ENCODE data around the gene ATF7. TPM values are rescaled to one million over a fixed set of nuclear protein-coding genes. Genes with fewer than 3 reads are reported as not detected.

ATF7 gene
- total and polyA plus RNA-seq, 2 of the 13 experiments (the other 11 are each of a cell fraction or from before 2014, with no cell fraction given) = 9.6 to 16.2 TPM

GRCh38 chr12:53670308-53670707 lies 44.1 kb upstream of the ATF7 start:
- in situ Hi-C loops (cut with HindIII; ENCODE audit: extremely low pct_ligation_motif_present, low pct_unique_long_range_greater_than_20kb) = no loop called here
- intact Hi-C loops (cut with micrococcal nuclease; ENCODE audit: unreplicated experiment) = no loop called here
- Histone ChIP-seq H3K4me2 (ENCODE audit: low read depth, low read length) (no peak overlapping the region), H3K79me2 (ENCODE audit: insufficient read depth, low read length) (peaks cover 18% of the 10 kb centered on the region), H3K9ac (ENCODE audit: insufficient read depth, low read depth, low read length) (no peak overlapping the region), H2AFZ (ENCODE audit: low read length) (no peak overlapping the region), H4K20me1 (ENCODE audit: insufficient read depth, low read length) (no peaks in the 10 kb centered on the region), H3K36me3 (replicated peaks in 1 of 2; ENCODE audit: control insufficient read depth in 1 of 2, insufficient read depth in 2 of 2, low read length in 2 of 2) (peaks cover 6 to 60% of the 10 kb centered on the region in 2 experiments), H3K27ac (ENCODE audit: extremely low read length, insufficient read depth, low read length) (no peak overlapping the region), H3K27me3 (ENCODE audit: control insufficient read depth in 1 of 2, insufficient read depth in 2 of 2, low read length in 2 of 2) (no peaks in the 10 kb centered on the region; a peak in 1 of 5 replicates), H3K4me3 (replicated peaks in 1 of 3; ENCODE audit: insufficient read depth in 1 of 3, low read depth in 2 of 3, low read length in 3 of 3) (no peak overlapping the region), H3K9me3 (ENCODE audit: low read length) (no peaks in the 10 kb centered on the region), H3K4me1 (ENCODE audit: insufficient read depth, low read length) (peaks cover 17% of the 10 kb centered on the region)
- POLR2A ChIA-PET = interaction anchor here (2.9 kb wide), 1 partner anchor 11 kb away, joined by 13 read pairs; no protein-coding TSS in a partner anchor
- FAIRE-seq (no peak), ATAC-seq (no peak), DNase-seq (ENCODE audit: low spot score) (no peak)
- 93% methylated on average over 7 of the region's 7 CpGs for WGBS (ENCODE audit: low lambda C conversion rate)
- BruUV-seq (replicated peaks) = no TSS peak
- CTCF ChIA-PET (ENCODE audit: low intra/inter-chr PET ratio, low total read pairs) = no interaction called here
- TF ChIP-seq ZMYM3 (CRISPR knock-in tag; IDR thresholded peaks at IDR 0.05) = no peak
- TF ChIP-seq RFX5 (IDR thresholded peaks at IDR 0.05; ENCODE audit: low read depth, low read length) = peak; percentile 88
- TF ChIP-seq PHF20 (CRISPR knock-in tag; IDR thresholded peaks at IDR 0.05) = no peak
- no peak for TF ChIP-seq E2F2 (CRISPR knock-in tag; IDR thresholded peaks at IDR 0.05; ENCODE audit: borderline replicate concordance)
- TF ChIP-seq EZH2 (conservative IDR thresholded peaks at IDR 0.05; ENCODE audit: low read depth, low read length) = no peak
- TF ChIP-seq ZNF607 (CRISPR knock-in tag; IDR thresholded peaks at IDR 0.05; ENCODE audit: borderline replicate concordance) = no peak

- no peaks in the 10 kb centered on the region for H3K9me3 ChIP-seq (ENCODE audit: low read length)
- DNase-seq (ENCODE audit: low spot score) (no peak), ATAC-seq (no peak), FAIRE-seq (no peak)
- POLR2A ChIA-PET = interaction anchor here (1.4 to 1.7 kb wide), 2 partner anchors 8 kb away, joined by 4 to 5 read pairs; no protein-coding TSS in a partner anchor
- TF ChIP-seq ZNF335 (CRISPR knock-in tag; IDR thresholded peaks at IDR 0.05) = no peak
- CTCF ChIA-PET (ENCODE audit: low intra/inter-chr PET ratio, low total read pairs) = no interaction called here
- no peak overlapping the region for H3K4me3 ChIP-seq (replicated peaks in 1 of 3; ENCODE audit: insufficient read depth in 1 of 3, low read depth in 2 of 3, low read length in 3 of 3)
- H3K79me2 ChIP-seq (ENCODE audit: insufficient read depth, low read length) = peaks cover 2% of the 10 kb centered on the region
- no peak overlapping the region for H3K27ac ChIP-seq (ENCODE audit: extremely low read length, insufficient read depth, low read length)
- intact Hi-C loops (cut with micrococcal nuclease; ENCODE audit: unreplicated experiment) = no loop called here
- no peak overlapping the region for H3K4me2 ChIP-seq (ENCODE audit: low read depth, low read length)
- H3K36me3 ChIP-seq (replicated peaks in 1 of 2; ENCODE audit: control insufficient read depth in 1 of 2, insufficient read depth in 2 of 2, low read length in 2 of 2) = peaks cover 8 to 64% of the 10 kb centered on the region in 2 experiments
- 94% methylated on average over 2 of the region's 2 CpGs for WGBS (ENCODE audit: low lambda C conversion rate)
- H2AFZ ChIP-seq (ENCODE audit: low read length) = no peak overlapping the region
- BruUV-seq (replicated peaks) = no TSS peak
- H3K9ac ChIP-seq (ENCODE audit: insufficient read depth, low read depth, low read length) = no peak overlapping the region
- H4K20me1 ChIP-seq (ENCODE audit: insufficient read depth, low read length) = no peaks in the 10 kb centered on the region
- no peaks in the 10 kb centered on the region for H3K27me3 ChIP-seq (ENCODE audit: control insufficient read depth in 1 of 2, insufficient read depth in 2 of 2, low read length in 2 of 2)
- in situ Hi-C loops (cut with HindIII; ENCODE audit: extremely low pct_ligation_motif_present, low pct_unique_long_range_greater_than_20kb) = no loop called here
- H3K4me1 ChIP-seq (ENCODE audit: insufficient read depth, low read length) = no peaks in the 10 kb centered on the region
Measured at GRCh38 chr12:53667080-53667479, 40.9 kb upstream of the ATF7 start.

Data from HepG2 (cell line).